ENCODE measurements around the gene BBS9.
"Not testable (repeated sequence)": the region's sequence is repeated elsewhere in the genome, so short reads cannot be mapped to it uniquely, and the experiment has no call there.

Gene BBS9

DNA sequence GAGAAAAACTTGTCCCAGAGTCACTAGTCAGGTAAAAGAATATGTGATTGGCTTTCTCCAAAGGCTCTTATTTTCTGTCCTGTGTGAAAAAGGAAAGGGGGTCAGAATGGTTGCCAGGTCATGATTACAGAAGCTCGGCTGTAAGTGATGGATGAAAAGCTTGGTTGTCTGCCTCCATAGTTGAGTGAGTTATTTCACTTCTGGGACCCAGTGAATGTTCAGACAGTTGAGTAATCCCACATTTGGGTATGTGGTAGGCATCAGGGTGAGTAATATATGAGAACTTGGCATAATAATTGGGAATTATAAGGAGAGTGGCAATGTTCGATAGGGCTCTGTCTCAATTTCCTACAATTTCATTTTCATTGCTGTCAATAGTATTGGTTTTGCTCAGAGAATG lies 72.5 kb downstream of the BBS9 start:
- DNase-seq: no peak

DNA sequence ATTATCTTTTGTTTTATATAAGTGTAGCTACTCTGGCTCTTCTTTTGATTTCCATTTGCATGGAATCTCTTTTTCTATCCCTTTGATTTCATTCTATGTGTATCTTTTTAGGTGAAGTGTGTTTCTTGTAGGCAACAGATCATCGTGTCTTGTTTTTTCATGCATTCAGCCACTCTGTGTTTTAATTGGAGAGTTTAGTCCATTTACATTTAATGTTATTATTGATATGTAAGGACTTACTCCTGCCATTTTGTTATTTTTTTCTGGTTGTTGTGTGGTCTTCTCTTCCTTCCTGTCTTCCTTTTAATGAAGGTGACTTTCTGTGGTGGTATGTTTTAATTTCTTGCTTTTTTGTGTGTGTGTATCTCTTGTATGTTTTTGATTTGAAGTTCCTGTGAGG lies 81.6 kb downstream of the BBS9 start:
- no peak for DNase-seq

DNA sequence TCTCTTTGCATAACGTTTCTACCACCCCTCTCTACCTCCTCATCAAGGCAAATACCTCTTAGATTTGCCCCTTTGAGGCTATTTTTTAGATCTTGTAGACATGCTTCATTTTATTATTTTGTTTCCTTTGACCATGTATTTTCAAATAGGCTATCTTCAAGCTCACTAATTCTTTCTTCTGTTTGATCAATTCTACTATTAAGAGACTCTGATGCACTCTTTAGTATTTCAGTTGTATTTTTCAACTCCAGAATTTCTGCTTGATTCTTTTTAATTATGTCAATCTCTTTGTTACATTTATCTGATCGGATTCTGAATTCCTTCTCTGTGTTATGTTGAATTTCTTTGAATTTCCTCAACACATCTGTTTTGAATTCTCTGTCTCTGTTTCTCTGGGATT lies 82.8 kb downstream of the BBS9 start:
- no peak for DNase-seq

GRCh38 chr7:33215992-33216391 lies 86.6 kb downstream of the BBS9 start:
- DNase-seq: no peak

DNA sequence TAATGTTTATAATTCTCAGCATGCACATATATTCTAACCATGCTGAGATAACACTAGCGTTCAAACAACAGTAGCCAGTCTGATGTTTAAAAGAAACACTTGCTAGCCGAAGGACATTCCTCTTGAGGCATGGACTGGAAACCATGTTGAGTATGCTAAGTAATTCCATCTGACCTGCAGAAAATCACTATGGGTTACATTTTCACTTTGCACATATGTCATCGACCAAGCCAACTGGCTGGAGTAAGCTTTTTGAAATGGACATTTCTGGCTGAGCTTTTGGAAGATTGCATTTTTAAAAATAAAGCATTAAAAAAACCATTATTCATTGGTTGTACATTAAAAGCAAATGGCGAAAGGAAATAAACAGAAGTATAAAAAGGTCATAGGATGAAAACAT lies 88.2 kb downstream of the BBS9 start:
- DNase-seq: no peak

DNA sequence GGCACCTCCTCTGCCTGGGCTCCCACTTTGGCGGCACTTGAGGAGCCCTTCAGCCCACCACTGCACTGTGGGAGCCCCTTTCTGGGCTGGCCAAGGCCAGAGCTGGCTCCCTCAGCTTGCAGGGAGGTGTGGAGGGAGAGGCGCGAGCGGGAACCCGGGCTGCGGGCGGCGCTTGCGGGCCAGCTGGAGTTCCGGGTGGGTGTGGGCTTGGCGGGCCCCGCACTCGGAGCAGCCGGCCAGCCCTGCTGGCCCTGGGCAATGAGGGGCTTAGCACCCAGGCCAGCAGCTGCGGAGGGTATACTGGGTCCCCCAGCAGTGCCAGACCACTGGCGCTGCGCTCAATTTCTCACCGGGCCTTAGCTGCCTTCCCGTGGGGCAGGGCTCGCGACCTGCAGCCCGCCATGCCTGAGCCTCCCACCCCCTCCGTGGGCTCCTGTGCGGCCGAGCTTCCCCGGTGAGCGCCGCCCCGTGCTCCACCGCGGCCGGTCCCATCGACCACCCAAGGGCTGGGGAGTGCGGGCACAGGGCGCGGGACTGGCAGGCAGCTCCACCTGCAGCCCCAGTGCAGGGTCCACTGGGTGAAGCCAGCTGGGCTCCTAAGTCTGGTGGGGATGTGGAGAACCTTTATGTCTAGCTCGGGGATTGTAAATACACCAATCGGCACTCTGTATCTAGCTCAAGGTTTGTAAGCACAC lies 89.6 kb downstream of the BBS9 start:
- not testable (repeated sequence) for DNase-seq

GRCh38 chr7:33220231-33220630 lies 90.9 kb downstream of the BBS9 start:
- no peak for DNase-seq

DNA sequence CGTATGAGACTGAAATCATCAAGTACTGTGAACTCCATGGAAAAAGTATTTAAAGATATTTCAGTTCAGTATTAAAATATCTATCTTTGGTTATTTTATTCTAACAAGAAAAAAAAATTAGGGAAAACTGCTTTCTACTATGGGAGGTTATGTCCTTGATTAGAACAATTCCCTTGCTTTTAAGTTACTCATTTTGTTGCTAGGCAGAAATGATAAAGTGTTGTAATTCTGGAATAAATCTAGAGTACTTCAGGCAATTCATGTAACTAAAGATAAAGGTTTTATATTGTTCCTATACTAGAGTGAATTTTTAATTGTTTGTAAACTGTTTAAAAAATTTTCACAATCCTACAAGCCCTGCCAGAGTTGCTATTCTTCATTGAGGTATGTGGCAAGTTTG lies 92.0 kb downstream of the BBS9 start:
- DNase-seq: no peak

DNA sequence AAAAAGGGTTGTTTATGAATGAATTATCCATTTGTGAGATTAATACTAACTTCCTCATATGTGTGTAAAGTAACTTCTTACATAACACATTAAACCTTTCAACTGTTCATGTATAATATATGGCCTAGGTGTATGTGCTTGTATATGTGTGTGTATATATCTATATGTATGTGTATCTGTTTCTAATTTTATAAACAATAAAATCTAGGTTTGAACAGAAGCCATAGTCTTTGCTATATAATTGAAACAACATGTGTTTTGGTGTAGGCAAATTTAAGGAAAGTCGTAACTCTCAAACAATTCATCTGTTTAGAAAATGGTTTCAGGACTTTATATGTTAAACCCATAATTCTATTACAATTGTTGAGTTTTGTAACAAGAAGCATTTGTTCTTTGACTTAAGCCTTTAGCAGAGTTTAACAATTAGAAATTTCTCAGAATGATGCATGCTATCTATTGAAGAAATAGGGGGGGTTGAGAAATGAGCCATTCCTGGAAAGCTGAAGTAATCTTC lies 103.3 kb downstream of the BBS9 start:
- no peak for DNase-seq

DNA sequence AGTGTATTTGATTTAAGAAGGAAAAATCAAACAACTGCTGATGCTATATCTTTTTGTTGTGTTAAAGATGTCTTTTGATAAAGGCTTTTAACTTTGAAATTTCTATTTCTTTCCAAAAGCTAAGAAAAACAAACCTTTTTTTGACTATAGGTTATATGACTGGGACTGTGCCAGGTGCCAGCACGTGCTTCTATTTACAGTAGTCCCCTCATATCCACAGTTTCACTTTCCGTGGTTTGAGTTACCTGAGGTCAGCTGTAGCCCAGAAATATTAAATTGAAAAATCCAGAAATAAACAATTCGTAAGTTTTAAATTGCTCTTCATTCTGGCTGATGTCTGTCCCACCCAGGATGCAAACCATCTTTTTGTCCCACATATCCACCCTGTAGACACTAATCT lies 104.3 kb downstream of the BBS9 start:
- DNase-seq: no peak

DNA sequence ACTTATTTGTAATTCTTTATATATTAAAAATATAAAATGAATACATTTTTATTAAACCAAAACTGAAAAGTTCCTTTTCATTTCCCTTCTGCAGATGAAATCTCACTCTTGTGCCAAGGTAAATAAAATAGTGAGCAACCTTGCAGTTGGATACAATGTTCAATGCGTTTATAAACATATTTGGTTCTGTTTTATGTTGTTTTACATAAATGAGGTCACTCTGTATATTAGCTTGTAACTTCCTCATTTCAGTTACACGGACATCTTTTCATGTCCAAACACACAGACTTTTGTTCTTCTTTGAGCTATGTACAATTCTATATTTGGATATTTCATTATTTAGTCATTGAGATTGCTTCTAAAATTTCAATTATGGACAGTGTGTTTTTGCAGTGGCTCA lies 107.7 kb downstream of the BBS9 start:
- DNase-seq: no peak

DNA sequence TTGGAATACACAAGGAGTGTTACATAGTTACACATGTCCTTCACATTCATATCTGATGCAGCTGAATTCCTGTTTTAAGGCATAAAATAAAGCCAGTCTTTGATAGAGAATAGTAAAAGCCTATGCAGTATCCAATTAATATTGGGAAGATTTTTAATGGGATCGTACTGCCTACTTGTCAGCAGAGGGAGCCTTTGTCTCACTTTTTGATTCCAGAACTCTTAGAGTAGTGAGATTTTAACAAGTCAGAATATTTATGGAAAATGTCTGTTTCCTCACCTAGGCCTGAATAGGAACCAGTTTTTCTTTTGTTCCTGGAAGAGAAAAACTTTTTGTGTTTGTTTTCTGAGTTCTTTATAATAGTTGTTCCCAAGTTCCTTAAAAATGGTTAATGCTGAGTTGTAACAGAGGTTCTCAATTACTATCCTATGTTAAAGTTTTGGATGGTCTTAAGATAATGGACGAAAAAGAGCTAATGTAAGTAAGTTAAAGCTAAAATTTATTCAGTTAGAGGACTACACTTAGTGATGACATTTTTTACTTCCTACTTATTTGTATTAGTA lies 114.0 kb downstream of the BBS9 start:
- DNase-seq: no peak

DNA sequence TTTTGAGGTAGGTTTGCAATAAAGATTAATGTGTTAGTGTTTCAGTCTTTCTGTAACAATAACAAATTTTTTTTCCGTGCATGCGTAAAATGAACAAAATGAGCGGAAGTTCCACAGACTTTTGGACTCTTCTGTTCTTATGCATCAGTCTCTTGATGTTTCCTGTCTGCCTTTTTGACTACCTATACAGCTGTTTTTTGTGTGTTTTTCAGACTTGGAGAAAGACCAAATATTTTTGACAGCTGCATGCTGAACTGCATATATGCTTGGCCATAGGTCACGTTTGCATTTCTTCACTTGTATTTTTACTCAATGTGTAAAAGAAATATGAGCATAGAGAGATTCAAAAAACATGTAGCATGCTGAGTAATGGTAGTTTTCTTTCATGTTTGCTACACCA lies 119.3 kb downstream of the BBS9 start:
- DNase-seq: no peak

DNA sequence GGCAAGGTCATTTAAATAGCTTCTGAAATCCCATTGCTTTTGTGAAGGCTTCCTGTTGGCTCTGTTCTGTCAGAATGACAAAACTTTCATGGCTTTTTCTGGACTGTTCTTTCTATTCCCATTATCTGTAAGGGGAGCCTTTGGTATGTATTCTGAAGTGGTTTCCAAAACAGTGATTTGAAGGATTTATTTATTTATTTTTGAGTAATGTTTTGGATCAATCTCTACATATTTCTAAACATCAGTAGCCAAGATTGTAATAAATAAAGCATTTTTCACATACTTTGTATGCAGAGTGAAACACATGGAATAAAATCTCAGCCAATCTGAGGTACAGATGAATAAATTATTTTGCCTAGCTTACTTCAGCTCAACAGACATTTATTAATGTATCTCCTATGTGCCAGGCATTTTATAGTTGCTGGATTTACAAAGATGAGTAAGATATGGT lies 121.1 kb downstream of the BBS9 start:
- no peak for DNase-seq

DNA sequence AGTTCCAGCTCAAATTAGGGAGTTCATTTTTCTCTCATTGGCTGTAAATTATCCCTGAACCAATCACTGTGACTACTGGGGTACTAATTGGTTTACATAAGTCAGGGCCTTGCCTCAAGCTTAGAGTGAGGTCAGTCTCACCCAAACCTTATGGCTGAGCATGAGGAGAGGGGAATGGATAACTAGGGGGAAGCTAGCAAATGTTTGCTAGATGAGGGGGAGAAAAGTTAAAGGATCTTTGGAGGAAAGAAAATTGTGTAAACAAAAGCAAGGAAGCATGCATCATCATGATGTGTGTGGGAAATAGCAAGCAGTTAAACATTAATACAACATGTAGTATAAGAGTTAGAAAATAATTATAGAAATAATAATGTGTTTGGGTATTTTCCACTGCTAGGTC lies 121.9 kb downstream of the BBS9 start:
- DNase-seq: no peak

DNA sequence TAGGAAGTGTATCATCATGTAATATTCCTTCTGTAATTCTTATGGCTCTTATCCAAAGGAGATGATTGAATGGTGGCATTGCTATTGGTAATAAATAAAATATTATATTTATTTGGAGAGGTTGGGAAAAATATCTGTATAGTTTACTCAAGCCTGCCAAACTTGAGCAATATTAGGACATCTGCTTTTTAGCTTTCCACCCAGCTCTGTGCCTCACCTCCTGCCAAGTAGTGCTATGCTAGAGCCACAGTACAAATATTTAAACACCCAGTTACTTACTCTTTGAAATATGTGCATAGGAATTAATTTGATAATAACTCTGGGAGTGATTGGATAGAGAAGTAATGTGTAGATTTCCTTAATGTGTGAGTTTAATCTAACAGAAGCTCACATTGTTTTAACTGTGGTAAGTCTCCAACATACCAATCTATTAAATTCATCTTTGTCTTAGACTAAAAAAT lies 129.2 kb downstream of the BBS9 start:
- no peak for DNase-seq

DNA sequence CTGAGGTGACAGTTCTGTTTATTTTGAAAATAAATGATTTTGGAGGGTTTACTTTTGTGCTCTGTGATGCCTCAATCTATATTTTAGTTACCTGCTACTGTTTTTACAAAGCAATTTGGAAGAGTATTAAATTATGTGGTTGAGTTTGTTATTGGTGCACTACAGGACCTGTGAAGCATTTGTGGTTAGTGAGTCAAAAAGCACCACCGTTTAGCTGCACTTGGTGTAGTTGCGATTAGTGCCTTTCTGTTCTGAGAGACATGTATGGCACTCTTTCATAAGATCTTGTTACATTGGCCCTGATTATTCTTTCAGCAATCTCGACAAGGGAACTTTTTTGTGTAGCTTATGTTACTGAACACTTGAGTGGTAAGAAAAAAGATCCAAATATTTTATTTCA lies 132.2 kb downstream of the BBS9 start:
- DNase-seq: no peak

DNA sequence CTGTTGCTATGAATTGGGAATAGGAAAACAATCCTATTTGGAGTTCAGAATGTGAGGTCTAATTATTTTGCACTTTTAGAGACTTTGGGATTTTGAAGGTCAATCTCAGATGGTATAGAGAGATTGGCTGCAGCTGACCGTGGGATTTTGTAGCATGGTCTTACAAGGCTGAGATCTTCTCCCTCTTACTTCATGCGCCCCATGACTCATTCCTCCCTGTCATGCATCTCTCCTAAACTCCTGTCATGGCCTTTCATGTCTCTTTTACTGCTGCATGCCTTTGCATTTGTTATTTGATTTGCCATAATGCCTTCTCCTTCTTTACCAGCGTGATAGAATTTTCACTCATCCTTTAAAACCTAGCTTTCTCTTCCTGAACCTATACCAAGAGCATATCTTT lies 133.1 kb downstream of the BBS9 start:
- DNase-seq: no peak

DNA sequence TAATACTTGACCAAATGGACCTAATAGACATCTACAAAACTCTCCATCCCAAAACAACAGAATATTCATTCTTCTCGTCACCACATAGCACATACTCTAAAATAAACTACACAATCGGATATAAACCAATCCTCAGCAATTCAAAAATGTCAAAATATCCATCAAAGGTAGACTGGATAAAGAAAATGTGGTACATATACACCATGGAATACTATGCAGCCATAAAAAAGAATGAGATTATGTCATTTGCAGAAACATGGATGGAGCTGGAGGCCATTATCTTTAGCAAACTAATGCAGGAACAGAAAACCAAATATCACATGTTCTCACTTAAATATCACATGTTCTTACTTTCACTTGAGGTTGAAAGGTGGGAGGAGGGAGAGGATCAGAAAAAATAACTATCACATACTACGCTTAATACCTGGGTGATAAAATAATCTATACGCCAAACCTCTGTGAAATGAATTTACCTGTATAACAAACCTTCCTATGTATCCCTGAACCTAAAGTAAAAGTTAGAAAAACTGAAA lies 142.5 kb downstream of the BBS9 start:
- not testable (repeated sequence) for DNase-seq

DNA sequence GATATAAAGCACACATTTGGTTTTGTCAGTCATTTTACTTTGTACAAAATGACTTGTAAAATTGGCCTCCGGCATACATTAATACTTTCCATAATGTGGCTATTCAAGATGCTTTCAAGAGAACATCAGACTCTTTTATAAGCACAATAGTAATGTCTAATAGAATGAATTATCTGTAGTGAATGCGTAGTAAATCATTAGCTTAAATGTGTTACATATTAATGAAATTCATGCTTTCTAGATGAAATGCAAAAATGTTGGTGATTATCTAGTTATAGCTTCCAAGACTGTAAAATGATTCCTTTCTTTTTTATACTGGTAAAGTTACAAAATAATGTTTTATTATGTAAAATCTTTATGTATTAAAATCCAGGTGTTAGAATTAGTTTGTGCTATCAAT lies 144.0 kb downstream of the BBS9 start:
- no peak for DNase-seq

DNA sequence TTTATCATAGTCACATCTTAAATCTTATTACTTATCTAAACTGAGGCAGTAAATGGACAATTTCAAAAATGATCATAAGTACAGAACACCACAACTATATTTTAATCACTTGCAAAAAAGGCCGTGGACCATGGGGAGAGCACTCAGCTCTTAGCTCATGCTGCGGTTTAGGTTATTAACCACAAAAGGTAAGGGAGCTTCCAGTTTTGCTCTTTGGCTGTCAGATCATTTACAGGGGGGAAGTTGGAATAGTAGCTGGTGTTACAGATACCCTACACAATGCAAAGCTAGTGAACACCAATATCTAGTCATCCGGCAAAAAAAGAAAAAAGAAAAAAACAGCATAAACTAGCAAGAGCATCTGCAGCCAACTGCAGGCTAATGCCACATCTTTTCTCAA lies 147.0 kb downstream of the BBS9 start:
- DNase-seq: no peak

GRCh38 chr7:33276729-33277128 lies 147.4 kb downstream of the BBS9 start:
- DNase-seq: no peak

DNA sequence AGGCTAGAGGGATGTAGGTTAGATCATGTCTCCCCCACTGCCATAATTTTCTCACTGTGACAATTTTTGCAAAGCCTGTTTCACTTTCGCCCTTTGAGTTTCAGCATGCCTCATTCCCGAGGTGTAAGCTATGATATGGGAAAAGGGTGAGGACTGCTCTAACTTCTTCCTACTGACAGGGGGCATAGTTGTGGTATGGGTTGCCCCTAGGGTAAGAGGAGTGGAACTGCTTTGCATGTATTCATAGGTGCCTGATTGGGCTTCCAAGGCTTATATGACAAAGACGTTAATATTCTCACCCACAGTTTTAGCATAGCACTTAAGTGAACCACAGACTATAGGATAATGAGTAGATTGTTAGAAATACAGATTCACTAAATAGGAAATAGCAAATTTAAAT lies 148.7 kb downstream of the BBS9 start:
- no peak for DNase-seq

DNA sequence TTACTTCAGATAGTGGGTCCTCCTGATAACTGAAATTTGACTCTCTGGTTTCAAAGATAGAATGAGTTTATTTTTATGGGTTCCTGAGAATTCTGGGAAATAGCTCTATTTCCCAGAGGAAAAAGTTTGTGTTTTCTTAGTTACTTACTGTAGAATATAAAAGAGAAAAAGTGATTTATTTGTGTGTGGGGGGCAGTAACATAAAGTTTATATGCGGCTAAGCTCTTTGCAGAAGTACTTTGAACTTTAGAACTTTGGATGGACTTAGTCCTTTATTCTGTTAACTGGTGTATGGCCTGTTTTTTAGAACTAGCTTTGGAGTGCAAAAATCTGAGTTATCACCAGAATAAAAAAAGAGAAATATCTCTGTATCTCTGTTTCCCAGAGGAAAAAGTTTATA lies 157.1 kb downstream of the BBS9 start:
- DNase-seq: no peak

DNA sequence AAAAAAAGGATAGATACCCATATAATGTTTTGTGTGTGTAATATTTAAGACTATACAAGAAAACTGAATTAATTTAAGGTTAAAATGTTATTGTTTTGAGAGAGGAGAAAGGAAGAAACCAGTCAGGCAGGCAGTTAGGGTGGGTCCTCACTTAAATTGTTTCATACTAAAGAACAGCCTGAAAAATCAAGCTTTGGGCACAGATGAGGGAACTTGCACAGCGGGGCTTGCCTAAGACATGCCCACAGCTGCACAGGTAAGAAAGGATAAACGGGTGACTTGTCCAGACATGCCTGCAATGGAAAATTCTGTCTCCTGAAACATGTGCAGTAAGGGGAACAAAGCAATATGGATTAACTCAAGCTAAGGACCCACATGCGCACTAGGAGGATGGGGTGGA lies 158.4 kb downstream of the BBS9 start:
- DNase-seq: no peak
